ENCODE data around the gene ACER3.
"Not testable (repeated sequence)": the region's sequence is repeated elsewhere in the genome, so short reads cannot be mapped to it uniquely, and the experiment has no call there.

ACER3 gene

DNA sequence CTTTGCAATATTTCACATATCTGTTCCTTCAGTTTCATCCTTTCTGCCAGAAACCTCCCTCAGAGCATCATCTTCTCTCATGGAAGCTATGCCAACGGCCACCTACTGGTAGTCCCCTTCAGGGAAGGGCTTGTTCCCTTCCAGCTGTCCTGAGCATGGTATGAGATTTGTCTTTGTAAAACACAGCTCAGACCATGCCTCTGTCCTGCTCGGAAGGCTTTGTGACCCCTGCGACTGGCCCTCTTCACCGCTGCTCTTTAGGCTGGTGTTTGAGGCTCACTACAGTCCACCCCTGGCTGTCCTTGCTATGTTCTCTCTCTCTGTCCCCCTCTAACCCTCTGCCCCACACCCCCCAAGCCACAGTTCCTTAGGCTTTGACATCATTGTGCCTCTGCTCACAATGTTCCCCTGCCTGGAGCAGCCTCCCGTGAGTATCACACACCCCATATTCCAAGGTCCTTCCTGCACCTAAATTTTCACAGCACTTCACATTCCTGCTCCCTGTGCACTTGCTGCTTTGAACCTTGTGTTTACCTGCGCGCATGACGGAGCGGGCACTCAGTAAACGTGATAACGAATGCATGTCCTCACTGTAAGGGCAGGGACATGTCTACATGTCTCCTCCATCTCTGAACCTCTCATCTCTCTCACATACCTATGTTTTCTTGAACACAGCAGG is 24.0 kb upstream of the ACER3 start:
- no peak for DNase-seq (ENCODE audit: low spot score)

DNA sequence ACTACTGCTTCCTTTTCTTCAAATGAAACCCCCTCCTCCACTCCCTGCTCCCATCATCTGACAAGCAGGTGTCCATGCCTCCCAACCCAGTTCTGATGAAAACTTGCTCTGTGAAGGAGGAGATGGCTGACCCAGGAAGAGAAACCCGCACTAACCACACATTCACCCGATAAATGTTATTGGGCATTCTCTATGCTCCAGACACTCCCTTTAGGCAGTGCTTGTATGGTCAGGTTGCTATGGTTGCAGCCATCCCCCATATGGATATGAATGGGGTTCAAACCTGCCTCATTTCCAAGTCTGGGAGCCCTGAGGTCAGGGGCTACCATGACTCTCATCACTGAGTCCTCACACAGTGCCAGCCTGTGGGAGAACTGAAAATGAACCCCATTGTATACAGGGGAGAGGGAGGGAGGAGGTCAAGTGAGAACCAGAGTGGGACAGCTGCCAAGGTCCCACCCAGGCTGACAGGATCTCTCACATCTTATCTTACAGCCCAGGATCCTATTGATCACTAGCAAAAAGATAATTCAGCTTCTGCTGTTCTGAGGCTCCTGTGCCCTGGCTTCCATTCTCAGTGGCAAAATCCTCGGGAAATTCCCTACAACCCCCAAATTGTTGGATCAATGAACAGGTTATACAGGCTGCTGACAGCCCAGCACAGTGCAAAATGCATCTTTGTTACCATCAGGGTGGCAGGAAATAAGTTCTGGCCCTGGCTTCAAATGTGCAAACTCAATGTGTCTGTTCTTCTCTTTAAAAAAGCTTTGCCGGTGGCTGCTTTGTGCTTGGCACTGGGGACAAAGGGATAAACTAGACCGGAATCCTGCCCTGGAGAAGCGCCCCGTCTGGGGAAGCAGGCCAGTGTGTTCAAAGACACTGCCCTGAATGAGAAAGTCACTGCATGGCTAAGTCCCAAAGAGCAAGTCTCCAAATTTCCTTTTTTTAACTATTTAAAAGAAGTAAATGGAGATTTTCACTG is 22.7 kb upstream of the ACER3 start:
- DNase-seq (ENCODE audit: low spot score): no peak

DNA sequence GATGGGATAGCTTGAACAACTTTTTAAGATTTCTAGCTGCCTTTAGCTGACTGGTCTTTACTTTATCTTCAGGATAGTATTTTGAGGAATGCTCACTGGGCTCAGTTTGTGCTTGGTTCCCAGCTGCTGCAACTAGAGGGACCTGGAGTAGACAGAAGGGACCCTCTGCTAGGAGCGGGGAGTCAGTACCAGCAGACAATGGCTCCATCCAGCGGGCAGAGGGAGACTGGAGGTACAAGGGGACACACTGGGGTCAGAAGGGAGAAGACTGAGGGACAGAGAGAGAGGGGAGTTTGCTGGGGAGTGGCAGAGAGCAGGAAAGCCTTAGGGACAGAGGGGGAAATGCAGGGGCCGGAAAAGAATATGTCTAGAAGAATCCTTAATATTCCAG is 22.0 kb upstream of the ACER3 start:
- no peak for DNase-seq (ENCODE audit: low spot score)

DNA sequence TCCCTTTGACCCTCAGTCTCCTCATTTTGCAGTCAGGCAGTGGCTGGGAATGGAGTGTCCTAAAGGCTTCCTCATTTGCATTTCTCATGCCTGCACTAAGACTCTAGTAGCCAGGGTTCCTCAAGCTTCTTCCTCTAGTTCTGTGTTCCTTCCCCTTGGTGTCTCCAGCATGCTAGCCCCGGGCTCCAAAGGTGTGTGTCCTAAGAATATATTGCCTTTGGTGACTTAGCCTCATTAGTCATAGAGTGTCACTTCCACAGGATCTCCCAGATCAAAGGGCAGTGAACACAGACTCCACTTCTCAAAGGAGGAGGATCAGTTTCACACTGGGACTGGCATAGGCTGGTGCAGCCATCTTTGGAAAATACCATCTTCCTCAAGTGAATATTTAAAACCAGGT is 21.4 kb upstream of the ACER3 start:
- DNase-seq (ENCODE audit: low spot score): no peak

DNA sequence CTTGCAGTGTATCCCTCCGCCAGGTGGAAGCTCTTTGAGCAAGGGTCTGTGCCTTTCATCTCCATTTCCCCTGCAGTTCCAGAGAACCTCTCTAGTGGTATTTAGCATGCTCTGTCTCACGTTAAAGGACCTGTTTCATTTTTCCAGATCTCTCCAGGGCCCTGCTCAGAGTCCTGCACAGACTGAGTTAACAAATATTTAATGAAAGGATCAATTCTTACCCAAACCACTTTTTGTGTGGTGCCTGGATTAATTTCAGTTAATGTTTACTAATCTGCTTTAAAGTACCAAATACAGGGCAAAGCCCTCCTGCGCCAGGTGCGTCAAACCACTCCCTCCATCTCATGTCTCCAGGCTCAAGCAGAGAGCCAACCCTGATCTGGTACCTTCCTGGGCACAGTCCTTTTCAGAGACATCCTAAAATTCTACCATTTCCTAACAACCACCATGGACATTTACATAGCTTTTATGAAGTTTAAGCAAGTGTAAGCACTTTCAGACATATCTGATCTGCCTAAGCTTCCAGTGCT is 18.7 kb upstream of the ACER3 start:
- DNase-seq (ENCODE audit: low spot score): no peak

DNA sequence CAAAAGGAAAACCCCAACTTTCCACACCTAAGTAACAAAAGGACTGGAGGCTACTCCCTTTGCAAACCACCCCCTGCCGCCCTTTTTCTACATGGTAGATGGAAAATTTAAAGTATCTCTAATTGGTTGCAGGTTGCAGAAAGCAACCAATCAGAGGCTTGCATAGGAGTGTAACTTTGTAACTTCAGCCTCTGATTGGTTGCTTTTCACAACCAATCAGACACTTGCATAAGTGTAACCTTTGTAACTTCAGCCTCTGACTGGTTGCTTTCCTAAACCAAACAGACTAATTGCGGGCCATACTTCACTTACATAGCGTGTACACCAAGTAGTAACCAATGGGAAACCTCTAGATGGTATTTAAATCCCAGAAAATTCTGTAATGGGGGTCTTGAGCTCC is 16.8 kb upstream of the ACER3 start:
- DNase-seq (ENCODE audit: low spot score): peak; percentile 34

DNA sequence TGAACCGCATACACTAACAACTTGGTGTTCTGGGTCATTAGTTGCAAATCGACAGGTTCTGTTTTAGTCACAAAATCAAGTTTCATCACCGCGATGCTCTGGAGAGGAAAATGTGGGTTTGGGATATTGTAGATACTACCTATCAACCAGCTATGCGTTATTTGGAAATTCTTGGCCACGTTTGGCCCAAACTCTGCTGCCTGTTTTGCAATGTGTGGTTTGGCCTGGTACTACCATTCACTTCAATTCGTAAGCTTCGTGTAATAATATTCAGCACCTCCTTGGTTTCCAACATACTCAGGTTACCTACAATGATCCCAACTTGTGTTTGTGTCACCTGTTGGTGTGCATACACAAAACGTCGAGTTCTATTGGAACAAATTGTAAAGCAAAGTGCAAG is 16.2 kb upstream of the ACER3 start:
- no peak for DNase-seq (ENCODE audit: low spot score)

DNA sequence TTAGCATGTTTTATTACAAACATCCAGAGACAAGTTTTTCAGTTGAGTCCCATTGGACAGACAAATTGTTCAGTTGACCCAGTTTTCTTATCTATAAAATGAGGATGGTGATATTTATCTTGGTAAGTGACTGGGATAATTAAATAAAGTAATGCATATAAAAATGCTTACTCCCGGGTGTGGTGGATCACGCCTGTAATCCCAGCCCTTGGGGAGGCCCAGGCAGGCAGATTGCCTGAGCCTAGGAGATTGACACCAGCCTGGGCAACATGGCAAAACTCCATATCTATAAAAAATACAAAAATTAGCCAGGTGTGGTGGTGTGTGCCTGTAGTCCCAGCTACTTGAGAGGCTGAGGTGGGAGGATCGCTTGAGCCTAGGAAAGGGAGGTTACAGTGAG is 15.6 kb upstream of the ACER3 start:
- DNase-seq (ENCODE audit: low spot score): no peak

DNA sequence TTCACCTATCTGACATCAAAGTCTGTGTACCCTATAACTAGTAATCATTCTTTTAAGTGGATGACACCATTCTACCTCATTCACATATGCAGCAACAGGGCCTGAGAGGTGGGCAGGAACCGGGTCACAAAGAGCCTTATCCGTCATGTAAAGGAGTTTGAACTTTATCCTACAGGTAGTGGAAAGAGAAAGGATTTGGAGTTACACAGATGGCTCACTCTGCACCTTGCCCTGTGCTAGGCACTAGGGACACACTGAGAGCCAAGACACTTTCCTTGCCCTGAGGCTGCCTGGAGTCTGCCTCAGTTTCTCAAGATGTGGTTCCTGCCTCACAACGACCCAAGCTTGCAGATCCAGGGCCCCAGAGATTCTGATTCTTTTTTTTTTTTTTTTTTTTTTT is 14.3 kb upstream of the ACER3 start:
- DNase-seq (ENCODE audit: low spot score): no peak

DNA sequence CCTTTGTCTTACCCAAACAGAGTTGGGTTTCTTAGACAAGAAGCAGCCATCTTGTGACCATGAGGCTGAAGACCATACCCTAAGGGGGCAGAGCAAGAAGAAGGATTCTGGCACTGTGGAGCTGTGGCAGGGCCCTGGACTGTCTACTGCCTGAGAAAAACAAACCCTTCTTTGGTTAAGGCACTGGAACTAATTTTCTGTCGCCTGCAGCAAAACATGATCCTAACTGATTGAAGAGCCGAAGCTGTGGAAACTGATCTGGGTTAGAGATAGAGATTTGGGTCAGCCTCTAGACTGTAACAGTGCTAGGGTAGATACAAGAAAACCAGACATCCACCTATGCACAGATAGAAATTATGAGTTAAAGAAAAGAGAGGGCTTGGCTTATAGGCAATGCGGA is 11.3 kb upstream of the ACER3 start:
- DNase-seq (ENCODE audit: low spot score): no peak

DNA sequence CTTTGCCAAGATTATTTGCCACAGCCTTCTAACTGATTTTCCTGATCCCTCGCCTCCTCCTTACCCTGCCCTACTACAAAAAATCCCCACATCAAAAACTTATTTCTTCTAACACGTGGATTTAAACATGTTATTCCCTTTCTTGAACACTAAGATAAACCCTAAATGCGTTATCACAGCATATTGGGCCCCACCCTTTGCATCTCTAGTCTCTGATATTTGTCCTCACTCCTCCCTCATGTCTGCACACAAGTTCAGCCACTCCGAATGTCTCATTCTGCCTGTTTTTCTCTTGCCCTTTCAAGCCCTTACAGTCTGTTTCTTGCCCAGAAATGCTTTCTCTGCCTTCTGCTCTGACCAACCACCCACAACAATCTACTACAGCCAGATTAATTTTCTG is 10.6 kb upstream of the ACER3 start:
- no peak for DNase-seq (ENCODE audit: low spot score)

DNA sequence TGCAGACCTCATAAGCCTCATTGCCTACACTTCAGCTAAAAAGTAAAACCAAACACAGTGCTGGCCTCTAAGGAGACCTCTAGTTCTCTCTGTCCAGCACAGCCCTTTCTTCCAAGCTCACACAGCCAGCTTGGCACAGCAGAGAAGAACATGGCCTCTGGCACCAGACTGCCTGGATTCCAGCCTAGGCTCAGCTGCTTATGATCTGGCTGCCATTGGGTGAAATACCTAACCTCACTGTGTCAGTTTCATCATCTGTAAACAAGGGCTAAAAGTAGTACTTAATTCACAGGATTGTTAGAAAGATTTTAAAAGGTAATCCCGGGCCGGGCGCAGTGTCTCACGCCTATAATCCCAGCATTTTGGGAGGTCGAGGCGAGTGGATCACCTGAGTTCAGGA is 9.9 kb upstream of the ACER3 start:
- DNase-seq (ENCODE audit: low spot score): no peak

DNA sequence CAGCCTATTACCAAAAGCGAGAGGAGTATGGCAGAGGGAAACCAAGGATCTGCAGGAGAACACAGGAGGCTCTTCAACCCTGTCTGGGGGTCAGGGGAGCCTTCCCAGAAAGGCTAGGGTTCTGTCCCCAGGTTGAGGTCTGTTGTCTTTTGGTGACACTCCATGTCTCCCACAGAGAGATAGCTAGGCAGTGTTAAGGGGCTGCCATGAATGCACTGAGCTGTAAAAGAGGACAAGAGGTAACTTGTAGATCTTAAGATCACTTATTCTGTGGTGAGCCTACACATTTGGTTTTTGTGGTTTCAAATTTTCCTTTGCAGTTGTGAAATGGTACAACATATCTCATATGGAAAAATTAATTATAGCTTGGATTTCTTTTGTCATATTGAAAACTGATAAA is 6.0 kb upstream of the ACER3 start:
- no peak for DNase-seq (ENCODE audit: low spot score)

DNA sequence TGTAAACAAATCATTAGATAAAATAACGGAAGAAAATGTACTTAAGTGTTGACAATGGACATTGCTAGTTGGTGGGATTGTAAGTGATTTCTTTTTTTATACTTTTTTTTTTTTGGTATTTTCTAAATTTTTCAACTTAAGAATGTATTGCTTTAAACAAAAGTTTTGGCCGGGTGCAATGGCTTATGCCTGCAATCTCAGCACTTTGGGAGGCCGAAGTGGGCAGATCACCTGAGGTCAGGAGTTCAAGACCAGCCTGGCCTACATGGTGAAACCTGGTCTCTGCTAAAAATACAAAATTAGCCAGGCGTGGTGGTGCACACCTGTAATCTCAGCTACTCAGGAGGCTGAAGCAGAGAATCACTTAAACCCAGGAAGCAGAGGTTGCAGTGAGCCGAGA is 5.0 kb upstream of the ACER3 start:
- not testable (repeated sequence) for DNase-seq (ENCODE audit: low spot score)

DNA sequence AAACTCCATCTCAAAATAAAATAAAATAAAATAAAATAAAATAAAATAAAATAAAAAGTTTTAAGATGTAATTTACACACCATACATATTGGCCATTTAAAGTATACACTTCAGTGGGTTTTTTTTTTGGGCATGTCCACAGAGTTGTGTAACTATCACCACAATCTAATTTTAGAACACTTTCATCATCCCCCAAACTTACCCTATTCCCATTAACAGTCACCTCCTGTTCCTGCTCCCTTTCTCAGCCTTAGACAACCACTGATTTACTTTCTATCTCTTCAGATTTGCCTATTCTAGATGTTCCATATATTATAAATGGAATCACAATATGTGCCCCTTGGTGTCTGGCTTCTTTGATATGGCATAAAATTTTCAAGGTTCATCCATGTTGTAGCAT is 4.6 kb upstream of the ACER3 start:
- no peak for DNase-seq (ENCODE audit: low spot score)

DNA sequence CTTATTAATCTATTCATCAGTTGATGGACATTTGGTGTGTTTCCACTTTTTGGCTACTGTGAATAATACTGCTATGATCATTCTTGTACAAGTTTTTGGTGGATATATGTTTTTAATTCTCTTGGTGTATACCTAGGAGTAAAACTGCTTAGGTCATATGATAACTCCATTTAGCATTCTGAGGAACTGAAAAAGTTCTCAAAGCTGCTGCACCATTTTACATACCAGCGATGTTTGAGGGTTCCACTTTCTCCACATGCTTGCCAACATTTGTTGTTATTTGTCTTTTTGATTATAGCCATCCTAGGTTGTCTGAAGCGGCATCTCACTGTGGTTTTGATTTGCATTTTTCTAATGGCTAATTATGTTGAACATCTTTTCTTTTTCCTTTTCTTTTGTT is 4.1 kb upstream of the ACER3 start:
- DNase-seq (ENCODE audit: low spot score): peak; percentile 8

DNA sequence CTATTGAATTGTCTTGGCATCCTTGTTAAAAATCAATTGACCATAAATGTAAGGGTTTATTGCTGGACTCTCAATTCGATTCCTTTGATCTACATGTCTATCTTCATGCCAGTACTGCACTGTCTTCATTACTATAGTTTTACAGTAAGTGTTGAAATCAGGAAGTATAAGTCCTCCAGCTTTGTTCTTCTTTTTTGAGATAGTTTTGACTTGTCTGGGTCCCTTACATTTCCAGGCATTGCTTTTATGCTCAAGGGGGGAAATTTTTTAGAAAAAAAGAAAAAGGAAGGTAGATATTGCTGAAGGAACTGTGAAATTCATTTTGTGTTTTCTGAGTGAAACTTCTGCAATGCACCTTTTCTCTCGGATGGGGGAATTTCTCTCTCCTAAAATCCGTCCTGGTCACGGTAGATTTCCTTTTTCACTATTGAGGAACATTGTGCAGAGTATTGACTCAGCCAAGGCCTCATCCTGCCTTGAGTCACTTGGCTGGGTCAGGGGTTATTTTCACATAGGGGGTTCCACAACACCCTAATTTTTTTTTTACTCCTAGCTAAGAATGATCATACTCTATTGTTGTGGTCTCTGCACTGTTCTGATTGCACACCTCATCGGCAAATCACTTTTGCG is 2.8 kb upstream of the ACER3 start:
- DNase-seq (ENCODE audit: low spot score): no peak

DNA sequence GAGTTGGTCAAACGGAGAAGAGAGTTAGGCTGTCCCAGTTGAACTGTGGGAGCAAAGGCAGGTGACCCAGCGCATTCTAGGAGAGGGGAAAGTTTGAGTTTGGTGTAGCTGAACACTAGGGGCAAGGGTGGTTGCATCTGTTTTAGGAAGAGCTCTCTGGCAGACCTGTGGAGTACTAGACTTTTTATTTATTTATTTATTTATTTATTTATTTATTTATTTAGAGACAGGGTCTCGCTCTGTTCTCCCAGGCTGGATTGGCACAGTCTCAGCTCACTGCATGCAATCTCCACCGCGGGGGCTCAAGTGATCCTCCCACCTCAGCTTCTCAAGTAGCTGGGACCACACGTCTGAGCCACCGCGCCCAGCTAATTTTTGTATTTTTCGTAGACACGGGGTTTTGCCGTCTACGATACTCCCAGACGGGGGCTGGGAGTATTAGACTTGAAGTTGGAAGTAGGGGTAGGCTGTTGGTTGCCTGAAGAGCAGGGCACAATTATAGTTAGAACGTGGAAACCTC is 950 bp upstream of the ACER3 start:
- no peak for DNase-seq (ENCODE audit: low spot score)

DNA sequence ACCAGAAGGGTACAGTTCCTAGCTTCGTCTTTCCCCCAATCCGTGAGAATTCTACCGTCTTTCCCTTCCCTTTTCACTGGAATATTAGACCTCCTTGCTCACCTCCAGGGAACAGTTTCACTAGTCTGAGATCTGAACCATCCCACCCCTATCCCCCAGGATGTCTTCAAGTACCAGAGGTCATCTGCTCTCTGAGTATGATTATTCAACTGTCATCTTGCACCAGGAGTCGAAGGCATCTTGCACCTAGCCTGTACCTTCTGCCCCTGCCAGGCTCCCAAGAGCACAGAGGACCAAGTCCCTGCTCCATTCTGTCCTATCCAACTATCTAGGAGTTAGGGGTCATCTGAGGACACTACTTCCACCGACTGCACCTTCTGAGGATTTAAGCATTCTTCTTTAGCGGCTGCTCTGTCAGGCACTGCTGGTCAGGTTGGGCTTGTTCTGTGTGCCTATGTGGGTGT is 804 bp downstream of the ACER3 start:
- DNase-seq (ENCODE audit: low spot score): peak; percentile 27

DNA sequence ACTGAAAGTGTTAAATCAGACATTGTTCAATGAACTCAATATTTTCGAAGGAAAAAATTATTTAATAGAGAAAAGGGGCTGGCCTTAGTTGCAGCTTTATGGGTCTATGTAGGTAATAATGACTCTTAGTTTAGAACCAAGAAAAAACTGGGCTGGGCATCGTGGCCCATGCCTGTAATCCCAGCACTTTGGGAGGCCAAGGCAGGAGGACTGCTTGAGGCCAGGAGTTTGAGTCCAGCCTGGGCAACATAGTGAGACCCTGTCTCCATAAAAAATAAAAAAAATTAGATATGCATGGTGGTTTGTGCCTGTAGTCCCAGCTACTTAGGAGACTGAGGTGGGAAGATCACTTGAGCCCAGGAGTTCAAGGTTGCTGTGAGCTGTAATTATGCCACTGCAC is 2.1 kb downstream of the ACER3 start:
- DNase-seq (ENCODE audit: low spot score): not testable (repeated sequence)

DNA sequence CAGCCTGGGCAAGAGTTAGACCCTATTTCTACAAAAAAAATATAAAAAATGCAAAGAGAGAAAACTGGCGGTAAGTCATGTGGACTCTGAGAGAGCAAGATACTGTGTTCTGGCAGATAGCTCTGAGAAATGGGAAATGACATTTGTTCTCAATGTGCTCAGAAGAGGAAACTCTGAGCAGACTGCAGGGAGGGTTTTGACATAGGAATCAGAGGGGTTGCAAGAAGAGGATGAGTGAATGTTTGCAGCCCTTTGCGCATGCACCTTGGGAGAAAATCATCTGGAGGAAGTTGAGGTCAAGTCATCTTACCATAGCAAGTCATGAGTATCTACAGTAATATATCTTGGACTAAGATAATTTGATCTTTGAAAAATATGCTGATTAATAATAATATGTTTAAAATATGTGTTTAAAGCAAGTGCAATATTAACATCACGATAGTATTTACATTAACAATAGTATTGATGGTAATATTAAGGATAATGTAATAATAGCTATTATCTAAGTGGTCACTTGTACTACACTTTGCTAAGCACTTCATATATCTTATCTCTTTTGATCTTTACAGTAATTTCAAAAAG is 2.6 kb downstream of the ACER3 start:
- DNase-seq (ENCODE audit: low spot score): peak; percentile 9
